Hepatocyte (in vitro differentiated cells): ENCODE measurements around the gene HOXB7. TPM values are rescaled to one million over a fixed set of nuclear protein-coding genes. Genes with fewer than 3 reads are reported as not detected.
A peak's percentile ranks its signal among the peaks of the same experiment; 100 is the strongest.

Source experiments
- DNase-seq: peaks from one replicate; pipeline ENCODE4 v3.0.0-alpha.2; 2016; ENCODE audit warnings: low spot score
- H2AFZ ChIP-seq: fragments of 200-600 bp; sonication (generic); 2 replicates; pipeline ENCODE4 v1.6.0; 2016; ENCODE audit warnings: antibody characterized with exemption, mild to moderate bottlenecking
- H3K27ac ChIP-seq: fragments of 200-600 bp; sonication (generic); 2 replicates; pipeline ENCODE4 v1.5.1; 2016; ENCODE audit warnings: mild to moderate bottlenecking
- H3K27me3 ChIP-seq: fragments of 200-600 bp; sonication (generic); 2 replicates; pipeline ENCODE4 v1.6.1; 2016
- H3K36me3 ChIP-seq: fragments of 200-600 bp; sonication (generic); replicated peaks from 2 replicates; pipeline ENCODE4 v1.5.1; 2016; ENCODE audit warnings: low read depth; ENCODE audit not compliant: insufficient read depth
- H3K4me1 ChIP-seq: fragments of 200-600 bp; sonication (generic); 2 replicates; pipeline ENCODE4 v1.5.1; 2016; ENCODE audit warnings: mild to moderate bottlenecking, moderate library complexity; ENCODE audit not compliant: insufficient read depth
- H3K4me2 ChIP-seq: fragments of 200-600 bp; sonication (generic); 2 replicates; pipeline ENCODE4 v1.6.0; 2016
- H3K4me3 ChIP-seq: fragments of 200-600 bp; sonication (generic); 2 replicates; pipeline ENCODE4 v1.5.1; 2016; ENCODE audit warnings: mild to moderate bottlenecking
- H3K79me2 ChIP-seq: fragments of 200-600 bp; sonication (generic); 2 replicates; pipeline ENCODE4 v1.6.0; 2017; ENCODE audit warnings: mild to moderate bottlenecking
- H3K9me2 ChIP-seq: fragments of 200-600 bp; sonication (generic); replicated peaks from 2 replicates; pipeline ENCODE4 v1.6.0; 2017; ENCODE audit warnings: mild to moderate bottlenecking; ENCODE audit not compliant: insufficient read depth
- H3K9me3 ChIP-seq: fragments of 200-600 bp; sonication (generic); 2 replicates; pipeline ENCODE4 v1.5.1; 2016; ENCODE audit warnings: low read depth, mild to moderate bottlenecking
- H4K20me1 ChIP-seq: fragments of 200-600 bp; sonication (generic); 2 replicates; pipeline ENCODE4 v1.6.0; 2016; ENCODE audit warnings: mild to moderate bottlenecking; ENCODE audit not compliant: insufficient read depth, poor library complexity, severe bottlenecking
- CTCF ChIP-seq: fragments of 200-600 bp; sonication (generic); IDR thresholded peaks from 2 replicates; pipeline ENCODE4 v1.5.1; 2016; ENCODE audit warnings: antibody characterized with exemption, mild to moderate bottlenecking; ENCODE audit not compliant: poor library complexity
- EZH2 ChIP-seq: fragments of 200-600 bp; sonication (generic); IDR thresholded peaks from 2 replicates; pipeline ENCODE4 v1.6.1; 2016; ENCODE audit warnings: antibody characterized with exemption, mild to moderate bottlenecking, borderline replicate concordance
- EZH2phosphoT487 ChIP-seq: fragments of 200-600 bp; sonication (generic); IDR thresholded peaks from one replicate; pipeline ENCODE4 v1.6.1; 2018; ENCODE audit warnings: antibody characterized with exemption, mild to moderate bottlenecking, low read depth, moderate library complexity; ENCODE audit not compliant: unreplicated experiment, severe bottlenecking
- WGBS: methylation state at CpG from one replicate; pipeline ENCODE4 v1.1.6; 2016; ENCODE audit warnings: low lambda C conversion rate; ENCODE audit errors: missing lambda C conversion rate; 5-methylcytosine and 5-hydroxymethylcytosine counted together
- polyA plus RNA-seq: library from polyadenylated mRNA; unstranded; fragments of >200 nt; fragmentation: Nextera tagmentation; extraction: Ambion mirVana; gene quantifications from 2 replicates; pipeline ENCODE4 v1.2.1, GENCODE V29; 2016
- total RNA-seq: library from RNA; depleted of rRNA; stranded (reverse); fragments of >200 nt; gene quantifications from 2 replicates; pipeline ENCODE4 v1.2.3, GENCODE V29; 2014

The HOXB7 gene
- total and polyA plus RNA-seq, 2 experiments from 2014 or later = 4.1 to 13.7 TPM

GRCh38 chr17:48590607-48591161, 20.1 kb downstream of the HOXB7 start:
- no peak for TF ChIP-seq EZH2
- no peak for TF ChIP-seq CTCF
- TF ChIP-seq EZH2phosphoT487 = no peak
- no peaks in the 10 kb centered on the region for H4K20me1 ChIP-seq
- no peaks in the 10 kb centered on the region for H3K9me2 ChIP-seq
- H3K4me1 ChIP-seq = no peaks in the 10 kb centered on the region
- H3K79me2 ChIP-seq = peaks cover 13% of the 10 kb centered on the region
- no peak overlapping the region for H3K4me3 ChIP-seq
- no peak for DNase-seq
- H3K27ac ChIP-seq = peak overlapping the region; percentile 30
- H3K4me2 ChIP-seq = peak overlapping the region; percentile 93
- peak overlapping the region; percentile 1 for H2AFZ ChIP-seq
- no peaks in the 10 kb centered on the region for H3K36me3 ChIP-seq
- no peaks in the 10 kb centered on the region for H3K9me3 ChIP-seq
- peaks cover 95% of the 10 kb centered on the region for H3K27me3 ChIP-seq

GRCh38 chr17:48589831-48590606, 20.8 kb downstream of the HOXB7 start, which contains the start of gene HOXB3:
HOXB3 (minus strand) TSS chr17:48590241; CDS start chr17:48552474, 37,767 bp downstream.
- Histone ChIP-seq H3K27me3 (peaks cover 93% of the 10 kb centered on the region), H4K20me1 (no peaks in the 10 kb centered on the region), H3K4me1 (no peaks in the 10 kb centered on the region), H3K4me3 (no peak within 1 kb of the TSS), H3K9me2 (no peaks in the 10 kb centered on the region), H3K36me3 (no peaks in the 10 kb centered on the region), H2AFZ (peak within 1 kb of the TSS; percentile 1), H3K4me2 (peak within 1 kb of the TSS; percentile 93), H3K9me3 (no peaks in the 10 kb centered on the region), H3K27ac (peak within 1 kb of the TSS; percentile 30), H3K79me2 (peaks cover 13% of the 10 kb centered on the region)
- 18% methylated on average over 23 of the region's 23 CpGs for WGBS
- TF ChIP-seq CTCF = no peak
- peak; percentile 45 for TF ChIP-seq EZH2phosphoT487
- peak; percentile 41 for TF ChIP-seq EZH2
- no peak for DNase-seq

GRCh38 chr17:48589060-48589830, 21.6 kb downstream of the HOXB7 start:
- no peaks in the 10 kb centered on the region for H3K36me3 ChIP-seq
- no peaks in the 10 kb centered on the region for H3K9me2 ChIP-seq
- no peak for DNase-seq
- H3K79me2 ChIP-seq = peaks cover 13% of the 10 kb centered on the region
- no peaks in the 10 kb centered on the region for H3K9me3 ChIP-seq
- H3K27ac ChIP-seq = peak overlapping the region; percentile 25
- peak overlapping the region; percentile 1 for H2AFZ ChIP-seq
- H3K27me3 ChIP-seq = peaks cover 89% of the 10 kb centered on the region
- H3K4me2 ChIP-seq = peak overlapping the region; percentile 93
- peak; percentile 24 for TF ChIP-seq EZH2phosphoT487
- no peak for TF ChIP-seq CTCF
- peak; percentile 67 for TF ChIP-seq EZH2
- H4K20me1 ChIP-seq = no peaks in the 10 kb centered on the region
- H3K4me1 ChIP-seq = no peaks in the 10 kb centered on the region
- H3K4me3 ChIP-seq = no peak overlapping the region
- 12% methylated on average over 10 of the region's 10 CpGs for WGBS
